ENCODE results near the gene ZNF575. TPM values are rescaled to one million over a fixed set of nuclear protein-coding genes. Genes with fewer than 3 reads are reported as not detected.

The ZNF575 gene
- total and polyA plus RNA-seq, 10 of the 15 experiments (the other 5 are each of a cell fraction or from before 2014, with no cell fraction given): 0.18 to 2.8 (median 0.75) TPM

DNA sequence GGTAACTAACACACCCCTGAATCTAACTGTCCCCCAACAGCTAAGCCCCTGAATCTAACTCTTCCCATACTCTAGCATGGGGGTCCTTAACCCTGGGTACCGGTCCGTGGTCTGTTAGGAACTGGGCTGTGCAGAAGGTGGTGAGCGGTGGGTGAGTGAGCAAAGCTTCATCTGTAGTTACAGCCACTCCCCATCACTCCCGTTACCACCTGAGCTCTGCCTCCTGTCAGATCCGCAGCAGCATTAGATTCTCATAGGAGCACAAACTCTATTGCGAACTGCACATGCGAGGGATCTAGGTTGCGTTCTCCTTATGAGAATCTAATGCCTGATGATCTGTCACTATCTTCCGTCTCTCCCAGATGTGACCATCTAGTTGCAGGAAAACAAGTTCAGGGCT is 22.3 kb upstream of the ZNF575 start:
- in situ Hi-C loops (cut with MboI): no loop called here
- Histone ChIP-seq H3K79me2 (ENCODE audit: control insufficient read depth, insufficient read depth, low read length) (no peaks in the 10 kb centered on the region), H3K9ac (ENCODE audit: control insufficient read depth, insufficient read depth, low read length) (no peak overlapping the region), H2AFZ (ENCODE audit: control insufficient read depth, low read depth, low read length) (no peak overlapping the region), H3K4me1 (ENCODE audit: control insufficient read depth, insufficient read depth, low read length) (no peaks in the 10 kb centered on the region), H3K27me3 (replicated peaks in 1 of 2; ENCODE audit: control insufficient read depth in 2 of 2, insufficient read depth in 2 of 2, low read length in 1 of 2) (no peaks in the 10 kb centered on the region), H3K27ac (ENCODE audit: control insufficient read depth, insufficient read depth) (no peak overlapping the region), H3K4me2 (ENCODE audit: control insufficient read depth, insufficient read depth) (no peak overlapping the region), H3K36me3 (ENCODE audit: control insufficient read depth in 2 of 2, insufficient read depth in 2 of 2, low read length in 1 of 2) (peaks cover 0 to 5% of the 10 kb centered on the region in 2 experiments; a peak in 2 of 4 replicates), H3K4me3 (no peak overlapping the region), H4K20me1 (ENCODE audit: control insufficient read depth, insufficient read depth) (no peaks in the 10 kb centered on the region), H3K9me3 (replicated peaks; ENCODE audit: control insufficient read depth, insufficient read depth, low read length) (no peaks in the 10 kb centered on the region)
- FAIRE-seq (no peak), DNase-seq (ENCODE audit: low read depth, low spot score) (no peak), ATAC-seq (no peak)
- WGBS (ENCODE audit: insufficient coverage, insufficient replicate concordance, low lambda C conversion rate, missing lambda C conversion rate): 94% methylated on average over 9 of the region's 9 CpGs
- ChIA-PET CTCF (interaction anchor here (1.2 to 2.4 kb wide), 3 partner anchors 8 to 78 kb away, joined by 3 to 20 read pairs (median 8); no protein-coding TSS in a partner anchor), RAD21 (ENCODE audit: unreplicated experiment) (interaction anchor here (0.6 kb wide), 1 partner anchor 1196 kb away, joined by 3 read pairs; no protein-coding TSS in a partner anchor), SMC1A (ENCODE audit: uncharacterized antibody, unreplicated experiment) (no interaction called here), POLR2A (no interaction called here)
- TF ChIP-seq ZNF687 (IDR thresholded peaks at IDR 0.05) (no peak), MTA3 (IDR thresholded peaks at IDR 0.05; ENCODE audit: borderline replicate concordance, low read length) (no peak), CREB1 (IDR thresholded peaks at IDR 0.05; ENCODE audit: low read depth) (no peak), BCL11A (IDR thresholded peaks at IDR 0.05; ENCODE audit: low read depth, low read length) (no peak), TAF1 (IDR thresholded peaks at IDR 0.05; ENCODE audit: borderline replicate concordance, low read depth, low read length) (no peak), POLR2AphosphoS2 (IDR thresholded peaks at IDR 0.05; ENCODE audit: low read depth, low read length) (no peak), LARP7 (IDR thresholded peaks at IDR 0.05) (no peak), ZBED1 (IDR thresholded peaks at IDR 0.05; ENCODE audit: borderline replicate concordance) (no peak), BMI1 (IDR thresholded peaks at IDR 0.05; ENCODE audit: borderline replicate concordance) (no peak)
- intact Hi-C loops (cut with micrococcal nuclease; ENCODE audit: unreplicated experiment): no loop called here
- no TSS peak for BruUV-seq (replicated peaks)

Data from GM12878 (cell line).